ENCODE measurements around the gene TMEM186.
"Not testable (repeated sequence)": the region's sequence is repeated elsewhere in the genome, so short reads cannot be mapped to it uniquely, and the experiment has no call there.

Gene TMEM186

DNA sequence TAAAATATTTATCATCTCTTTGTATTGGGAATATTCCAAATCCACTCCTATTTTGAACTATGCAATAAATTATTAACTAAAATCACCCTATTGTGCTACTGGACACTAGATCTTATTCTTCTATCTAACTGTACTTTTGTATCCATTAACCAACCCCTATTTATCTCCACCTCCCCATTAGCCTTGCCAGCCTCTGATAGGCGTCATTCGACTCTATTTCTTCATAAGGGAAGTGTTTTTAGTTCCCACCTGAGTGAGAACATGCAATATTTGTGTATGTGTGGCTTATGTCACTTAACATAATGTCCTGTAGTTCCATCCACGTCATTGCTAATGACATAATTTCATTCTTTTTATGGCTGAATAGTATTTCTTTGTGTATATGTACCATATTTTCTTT is 23.9 kb downstream of the TMEM186 start:
- no peak for DNase-seq

DNA sequence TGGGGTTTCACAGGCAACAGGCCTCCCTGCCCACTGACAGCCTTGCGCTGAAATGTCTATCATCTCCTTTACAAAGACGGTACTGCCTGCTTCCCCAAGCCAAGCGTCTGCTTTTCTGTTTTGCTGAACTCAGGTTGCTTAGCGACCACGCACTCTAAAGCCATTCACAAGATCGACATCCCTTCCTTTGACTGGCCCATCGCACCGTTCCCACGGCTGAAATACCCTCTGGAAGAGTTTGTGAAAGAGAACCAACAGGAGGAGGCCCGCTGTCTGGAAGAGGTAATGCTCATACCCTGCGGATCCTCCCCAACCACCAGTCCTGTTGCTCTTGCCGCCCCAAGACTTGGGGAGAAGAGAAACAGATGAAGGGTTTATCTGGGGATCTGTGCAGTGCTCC is 28.7 kb downstream of the TMEM186 start:
- DNase-seq, result no peak

DNA sequence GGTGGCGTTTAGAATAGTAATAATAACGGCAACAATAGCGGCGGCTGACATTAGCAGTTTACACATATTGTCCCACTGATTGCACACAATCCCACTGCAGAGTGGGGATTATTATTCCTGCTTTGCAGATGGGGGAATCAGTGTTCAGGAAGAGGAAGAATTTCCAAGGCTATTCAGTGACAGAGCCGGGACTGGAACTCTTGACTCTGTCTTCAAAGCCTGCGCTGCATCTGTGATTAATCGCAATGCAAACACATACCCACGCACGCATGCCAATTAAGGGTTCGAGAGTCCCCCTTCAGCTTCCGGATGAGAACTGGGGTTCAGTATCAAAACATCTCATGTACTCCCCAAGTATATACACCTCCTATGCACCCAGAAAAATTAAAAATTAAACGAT is 29.2 kb downstream of the TMEM186 start:
- no peak for DNase-seq

DNA sequence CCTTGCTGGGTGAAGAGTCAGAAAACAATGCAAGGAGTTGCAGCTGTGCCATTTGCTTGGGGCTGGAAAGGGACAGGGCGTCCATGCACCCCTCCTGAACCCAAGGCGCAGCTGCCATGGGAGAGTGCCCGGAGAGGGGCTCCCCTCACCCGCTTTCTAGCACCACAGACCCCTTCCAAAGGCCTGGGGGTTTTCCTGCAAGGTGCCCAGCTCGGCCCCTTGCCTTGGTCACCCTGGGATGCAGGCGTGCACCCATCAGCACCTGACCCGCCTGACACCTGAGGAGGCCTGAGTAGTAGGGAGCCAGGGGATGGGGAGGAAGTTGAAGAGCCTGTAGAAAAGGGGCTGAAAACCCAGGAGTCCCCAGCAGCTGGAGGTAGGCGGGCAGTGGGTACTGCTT is 30.3 kb downstream of the TMEM186 start:
- no peak for DNase-seq

DNA sequence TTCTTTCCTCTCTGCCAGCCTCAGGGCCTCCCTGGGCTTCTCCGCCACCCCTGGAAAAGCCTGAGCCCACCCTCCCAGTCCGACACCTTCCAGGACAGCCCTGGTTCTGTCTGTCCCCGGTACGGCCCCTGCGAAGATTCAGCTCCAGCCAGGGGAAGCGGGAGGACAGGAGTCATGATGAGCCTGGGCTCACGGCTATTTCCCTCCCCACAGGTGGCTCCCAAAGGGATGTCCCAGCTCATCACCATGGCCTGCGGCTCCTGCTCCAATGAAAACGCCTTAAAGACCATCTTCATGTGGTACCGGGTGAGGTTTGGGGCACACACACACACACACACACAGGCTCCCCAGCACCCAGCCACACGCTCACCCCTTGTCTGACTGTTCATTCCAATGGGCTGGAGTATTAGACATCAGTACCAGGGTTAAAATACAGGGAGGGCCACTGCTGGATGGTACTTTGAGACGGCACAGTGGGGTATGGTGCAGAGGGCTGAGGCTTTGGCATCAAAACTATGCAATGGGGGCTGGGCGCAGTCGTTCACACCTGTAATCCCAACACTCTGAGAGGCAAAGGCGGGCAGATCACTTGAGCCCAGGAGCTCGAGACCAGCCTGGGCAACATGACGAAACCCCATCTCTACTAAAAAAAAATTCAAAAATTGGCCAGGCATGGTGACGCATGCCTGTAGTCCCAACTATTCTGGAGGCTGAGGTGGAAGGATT is 32.8 kb downstream of the TMEM186 start:
- DNase-seq, result no peak

DNA sequence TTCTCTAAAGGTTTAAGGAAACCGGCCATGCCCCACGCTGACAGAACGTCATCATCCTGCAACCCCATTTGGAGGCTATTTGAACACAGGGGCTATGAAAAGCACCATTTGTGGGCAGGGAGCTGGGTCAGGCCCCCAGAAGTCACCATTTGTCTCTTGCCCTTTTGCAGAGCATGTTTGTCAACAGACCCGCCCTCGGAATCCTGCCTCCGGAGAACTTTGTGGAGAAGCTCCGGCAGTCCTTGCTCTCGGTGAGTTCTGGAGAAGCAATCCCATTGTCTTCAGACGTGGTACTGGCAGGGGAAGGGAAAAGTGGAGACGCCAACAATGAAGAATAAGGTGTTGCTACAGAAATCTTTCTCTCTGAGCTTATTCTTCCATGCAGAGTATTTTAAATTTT is 33.5 kb downstream of the TMEM186 start:
- no peak for DNase-seq

DNA sequence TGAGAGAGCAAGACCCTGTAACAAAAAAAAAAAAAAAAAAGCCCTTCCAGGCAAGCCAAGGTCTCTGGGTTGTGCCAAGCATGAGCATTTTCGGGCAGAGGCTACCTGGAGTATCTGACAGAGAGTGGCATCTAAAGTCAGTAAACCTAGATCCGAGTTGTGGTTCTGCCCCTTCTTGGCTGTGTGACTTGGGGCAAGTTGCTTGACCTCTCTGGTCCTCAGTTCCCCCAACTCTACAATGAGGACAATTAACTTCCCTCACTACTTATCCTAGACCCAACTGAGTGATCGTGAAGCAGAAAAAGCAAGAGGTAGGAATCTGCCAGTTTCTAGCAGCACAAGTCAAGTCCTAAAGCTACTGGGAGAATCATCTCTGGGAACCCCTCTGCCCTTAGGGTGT is 34.4 kb downstream of the TMEM186 start:
- no peak for DNase-seq

DNA sequence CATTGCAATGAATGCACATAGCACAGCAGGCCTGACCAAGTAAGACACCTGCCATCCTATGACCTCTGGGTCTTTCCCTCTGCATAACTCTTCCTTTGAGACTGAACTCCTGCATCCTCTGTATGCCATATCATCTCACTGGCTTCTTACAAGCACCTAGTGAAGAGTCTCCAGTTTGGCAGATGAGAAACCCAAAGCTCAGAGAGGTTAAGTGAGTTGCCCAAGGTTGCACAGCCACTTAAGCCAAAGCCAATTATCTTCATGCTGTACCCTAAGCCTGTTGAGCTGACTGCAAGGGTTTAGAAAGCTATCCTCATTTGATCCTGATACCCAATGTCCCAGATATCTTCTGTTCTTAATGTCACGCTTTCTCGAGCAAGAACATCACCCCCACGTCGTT is 35.2 kb downstream of the TMEM186 start:
- no peak for DNase-seq

DNA sequence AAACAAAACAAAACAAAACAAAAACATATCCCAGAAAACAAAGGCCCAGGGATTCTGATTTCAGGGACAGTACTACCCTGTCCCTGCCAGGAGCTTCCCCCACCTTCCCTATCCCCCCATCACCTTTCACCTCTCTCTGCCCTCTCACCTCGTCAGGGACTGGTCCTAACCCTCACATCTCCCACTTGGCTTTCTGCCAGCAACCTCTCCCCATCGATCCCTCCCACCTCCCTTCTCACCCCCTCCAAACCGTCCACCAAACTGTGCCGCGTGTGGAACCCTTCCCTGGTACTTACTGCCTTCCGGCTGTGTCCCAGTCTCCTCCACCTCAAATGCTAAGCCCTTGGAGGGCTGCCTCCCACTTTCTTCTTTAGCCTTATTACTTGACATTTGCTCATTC is 36.4 kb downstream of the TMEM186 start:
- no peak for DNase-seq

DNA sequence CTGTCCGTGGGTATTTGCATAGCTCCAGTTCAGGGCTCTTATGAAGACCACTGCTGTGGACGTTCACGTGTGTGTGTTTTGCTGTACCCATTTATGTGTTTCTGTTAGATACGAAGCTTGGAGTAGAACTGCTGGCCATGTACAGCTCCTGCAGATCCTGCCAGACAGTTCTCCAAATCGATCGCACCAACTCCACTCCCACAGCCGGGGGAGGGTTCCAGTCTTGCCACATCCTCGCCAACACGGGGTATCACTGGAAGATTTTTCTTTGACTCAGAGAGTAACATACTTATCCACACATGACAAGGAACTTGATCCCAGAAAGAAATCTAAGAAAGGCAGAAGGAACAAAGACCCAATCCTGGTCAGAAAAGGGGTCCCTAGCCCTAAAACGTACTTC is 37.4 kb downstream of the TMEM186 start:
- DNase-seq, result no peak

DNA sequence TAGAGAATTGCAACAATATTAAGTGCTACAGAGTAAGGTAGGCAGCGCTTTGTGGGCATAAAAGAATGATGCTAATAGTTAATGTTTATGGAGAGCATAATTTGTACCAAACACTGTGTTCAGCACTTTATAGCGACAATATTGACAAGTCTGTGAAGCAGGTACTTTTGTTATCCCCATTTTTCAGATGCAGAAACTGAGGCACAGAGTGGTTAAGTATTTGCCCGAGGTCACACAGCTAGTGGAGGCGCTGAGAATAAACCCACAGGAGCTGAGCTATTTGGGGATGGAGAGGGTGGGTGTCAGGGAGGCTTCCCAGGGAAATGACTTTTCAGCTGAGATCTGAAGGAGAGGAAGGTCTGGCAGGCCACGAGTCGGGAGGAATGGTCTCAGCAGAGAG is 39.4 kb downstream of the TMEM186 start:
- no peak for DNase-seq

DNA sequence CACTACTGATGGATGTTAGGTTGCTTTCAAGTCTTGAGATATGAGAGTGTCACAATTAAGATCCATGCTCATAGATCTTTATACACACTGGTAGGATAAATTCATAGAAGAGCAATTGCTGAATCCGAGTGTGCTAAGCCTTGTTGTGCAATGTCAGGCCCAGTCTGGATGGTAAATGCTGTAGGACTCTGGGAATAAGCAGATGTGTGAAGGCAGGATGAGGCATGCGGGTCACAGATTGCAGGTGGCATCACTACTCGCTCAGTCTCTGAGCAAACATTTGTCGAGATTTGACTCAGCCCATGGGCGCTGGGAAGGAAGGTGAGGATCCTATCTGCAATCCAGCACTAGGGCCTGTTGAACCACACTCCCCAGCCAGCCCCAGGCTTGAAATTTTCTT is 40.7 kb downstream of the TMEM186 start:
- no peak for DNase-seq

DNA sequence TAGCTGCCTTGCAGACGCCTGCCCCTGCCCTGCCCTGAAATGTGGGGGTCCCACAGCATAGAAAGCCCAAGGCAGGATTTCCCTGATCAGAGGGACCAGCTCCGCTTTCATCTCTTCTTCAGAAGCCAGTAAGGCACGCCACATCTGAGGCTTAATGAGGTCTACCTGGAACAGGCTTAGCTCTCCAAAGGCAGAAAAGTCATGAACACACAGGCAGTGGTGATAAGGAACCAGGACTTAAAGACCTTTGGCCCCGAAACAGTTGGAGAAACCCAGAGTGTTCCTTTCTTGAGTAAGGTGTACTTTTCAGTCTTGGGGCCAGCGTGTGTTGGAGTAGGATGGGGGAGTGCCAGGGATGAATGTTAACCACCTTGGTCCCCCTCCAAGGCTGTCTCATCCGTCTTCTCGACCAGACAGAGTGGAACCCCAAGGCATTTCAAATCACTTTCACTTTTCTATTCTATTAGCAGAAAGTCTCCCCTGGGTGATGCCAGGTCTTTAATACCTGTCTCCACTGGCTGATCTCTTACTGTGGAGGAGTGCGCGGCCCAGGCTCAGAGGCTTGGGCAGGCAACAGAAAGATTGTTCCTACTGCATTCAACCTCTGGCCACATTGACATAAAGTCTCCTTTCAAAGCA is 43.9 kb downstream of the TMEM186 start:
- DNase-seq, result no peak

DNA sequence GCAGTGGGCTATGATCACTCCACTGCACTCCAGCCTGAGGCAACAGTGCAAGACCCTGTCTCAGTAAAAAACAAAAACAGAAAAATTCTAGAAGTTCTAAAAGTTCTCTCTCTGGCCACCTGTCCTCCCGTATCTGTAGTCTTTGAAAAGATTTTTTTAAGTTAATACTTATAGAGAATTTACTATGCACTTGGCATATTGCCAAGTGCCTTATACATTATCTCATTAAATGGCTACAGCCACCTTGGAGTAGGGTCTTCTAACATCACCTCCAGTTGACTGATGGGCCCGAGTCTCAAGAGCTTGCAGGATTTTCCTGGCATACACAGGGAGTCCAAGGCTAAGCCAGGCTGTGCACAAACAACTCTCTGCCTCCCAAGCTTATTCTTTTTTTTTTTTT is 44.7 kb downstream of the TMEM186 start:
- no peak for DNase-seq

DNA sequence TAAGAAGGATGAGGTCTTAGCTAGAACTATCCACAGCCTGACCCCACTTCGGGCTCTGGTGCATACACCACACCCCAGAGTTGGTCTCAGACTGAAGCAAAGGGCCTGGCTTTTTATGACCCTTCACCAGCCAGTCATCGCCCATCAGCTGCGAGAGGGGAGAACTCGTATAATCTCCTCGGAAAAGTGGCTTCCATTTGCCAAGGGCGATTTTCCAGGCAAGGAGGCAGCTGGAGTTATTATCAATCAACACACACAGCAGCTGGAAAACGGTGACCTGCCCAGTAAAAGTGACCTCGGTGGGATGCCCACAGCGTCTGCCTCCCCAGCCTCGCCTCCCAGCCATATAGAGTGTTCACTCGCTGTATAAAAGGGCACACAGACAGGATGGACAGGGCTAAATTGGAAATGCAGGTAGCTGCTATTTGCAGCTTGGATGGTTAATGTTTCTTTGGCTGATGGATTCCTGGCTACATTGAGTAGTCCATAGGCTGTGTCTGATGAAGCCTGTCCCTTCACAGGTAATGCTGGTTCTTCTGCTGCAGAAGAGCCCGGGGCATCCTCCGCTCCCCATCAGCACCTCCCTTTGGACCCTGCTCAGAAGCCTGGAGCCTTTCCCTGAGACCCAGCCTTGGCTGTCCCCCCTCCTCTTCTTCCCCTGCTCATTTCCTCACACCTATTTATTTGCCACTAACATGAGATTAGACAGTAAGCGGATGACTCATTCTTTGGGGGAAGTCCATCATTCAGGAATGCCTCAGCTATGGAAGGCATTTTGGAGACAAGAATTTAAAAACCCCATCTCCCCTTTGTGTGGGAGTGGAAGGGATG is 45.7 kb downstream of the TMEM186 start:
- DNase-seq, result no peak

DNA sequence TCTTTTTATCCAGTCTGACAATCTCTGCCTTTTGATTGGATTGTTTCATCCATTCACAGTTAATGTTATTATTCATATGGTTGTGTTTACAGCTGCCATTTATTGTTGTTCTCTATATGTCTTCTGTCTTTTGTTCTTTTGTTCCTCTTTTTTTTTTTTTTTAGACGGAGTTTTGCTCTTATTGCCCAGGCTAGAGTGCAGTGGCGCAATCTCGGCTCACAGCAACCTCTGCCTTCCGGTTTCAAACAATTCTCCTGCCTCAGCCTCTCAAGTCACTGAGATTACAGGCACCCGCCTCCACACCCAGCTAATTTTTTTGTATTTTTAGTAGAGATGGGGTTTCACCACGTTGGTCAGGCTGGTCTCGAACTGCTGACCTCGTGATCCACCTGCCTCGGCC is 48.5 kb downstream of the TMEM186 start:
- DNase-seq, result not testable (repeated sequence)
